WERI-Rb-1 (cell line): Measurements from ENCODE around the gene EMSY.
"Not testable (repeated sequence)": the region's sequence is repeated elsewhere in the genome, so short reads cannot be mapped to it uniquely, and the experiment has no call there.

Experiments used
- DNase-seq: peaks from one replicate; pipeline ENCODE4 v3.0.0-alpha.2; 2020
- H3K27ac ChIP-seq: fragments of 250-450 bp; sonication (Bioruptor Pico); 2 replicates; pipeline ENCODE4 v1.5.1; 2020; ENCODE audit warnings: mild to moderate bottlenecking, moderate library complexity
- H3K27me3 ChIP-seq: fragments of 250-450 bp; sonication (Bioruptor Pico); 2 replicates; pipeline ENCODE4 v1.5.1; 2021; ENCODE audit warnings: mild to moderate bottlenecking, low read depth, moderate library complexity; ENCODE audit not compliant: insufficient read depth, severe bottlenecking
- H3K36me3 ChIP-seq: fragments of 250-450 bp; sonication (Bioruptor Pico); 2 replicates; pipeline ENCODE4 v1.5.1; 2020; ENCODE audit warnings: mild to moderate bottlenecking, moderate library complexity
- H3K4me3 ChIP-seq: 2 replicates; pipeline ENCODE4 v1.5.1; 2011; ENCODE audit warnings: low read depth, mild to moderate bottlenecking, control low read depth, low read length
- H3K9me3 ChIP-seq: fragments of 250-450 bp; sonication (Bioruptor Pico); 2 replicates; pipeline ENCODE4 v1.5.1; 2021; ENCODE audit warnings: mild to moderate bottlenecking, moderate library complexity; ENCODE audit not compliant: severe bottlenecking
- TF ChIP-seq, protein P1 (sequence below): IDR thresholded peaks from 2 replicates; pipeline ENCODE4 v1.5.1; 2011; ENCODE audit warnings: low read depth, mild to moderate bottlenecking, control low read depth, inconsistent platforms, low read length

The EMSY gene

DNA sequence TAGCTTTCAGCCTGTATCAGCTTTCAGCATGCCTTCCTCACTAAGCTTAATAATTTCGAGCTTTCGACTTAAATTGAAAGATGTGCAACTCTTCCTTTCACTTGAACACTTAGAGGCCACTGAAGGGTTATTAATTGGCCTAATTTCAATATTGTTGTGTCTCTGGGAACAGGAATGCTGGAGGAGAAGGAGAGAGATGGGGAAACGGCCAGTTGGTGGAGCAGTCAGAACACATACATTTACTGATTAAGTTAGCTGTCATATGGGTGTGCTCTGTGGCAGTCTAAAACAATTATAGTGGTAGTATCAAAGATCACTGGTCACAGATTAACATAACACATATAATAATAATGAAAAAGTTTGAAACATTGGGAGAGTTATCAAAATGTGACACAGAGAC is 119.5 kb downstream of the EMSY start:
- Histone ChIP-seq H3K27me3 (no peaks in the 10 kb centered on the region), H3K36me3 (no peaks in the 10 kb centered on the region), H3K27ac (no peak overlapping the region), H3K9me3 (no peaks in the 10 kb centered on the region), H3K4me3 (no peak overlapping the region)
- TF ChIP-seq, protein P1, sequence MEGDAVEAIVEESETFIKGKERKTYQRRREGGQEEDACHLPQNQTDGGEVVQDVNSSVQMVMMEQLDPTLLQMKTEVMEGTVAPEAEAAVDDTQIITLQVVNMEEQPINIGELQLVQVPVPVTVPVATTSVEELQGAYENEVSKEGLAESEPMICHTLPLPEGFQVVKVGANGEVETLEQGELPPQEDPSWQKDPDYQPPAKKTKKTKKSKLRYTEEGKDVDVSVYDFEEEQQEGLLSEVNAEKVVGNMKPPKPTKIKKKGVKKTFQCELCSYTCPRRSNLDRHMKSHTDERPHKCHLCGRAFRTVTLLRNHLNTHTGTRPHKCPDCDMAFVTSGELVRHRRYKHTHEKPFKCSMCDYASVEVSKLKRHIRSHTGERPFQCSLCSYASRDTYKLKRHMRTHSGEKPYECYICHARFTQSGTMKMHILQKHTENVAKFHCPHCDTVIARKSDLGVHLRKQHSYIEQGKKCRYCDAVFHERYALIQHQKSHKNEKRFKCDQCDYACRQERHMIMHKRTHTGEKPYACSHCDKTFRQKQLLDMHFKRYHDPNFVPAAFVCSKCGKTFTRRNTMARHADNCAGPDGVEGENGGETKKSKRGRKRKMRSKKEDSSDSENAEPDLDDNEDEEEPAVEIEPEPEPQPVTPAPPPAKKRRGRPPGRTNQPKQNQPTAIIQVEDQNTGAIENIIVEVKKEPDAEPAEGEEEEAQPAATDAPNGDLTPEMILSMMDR: no peak
- DNase-seq: no peak

DNA sequence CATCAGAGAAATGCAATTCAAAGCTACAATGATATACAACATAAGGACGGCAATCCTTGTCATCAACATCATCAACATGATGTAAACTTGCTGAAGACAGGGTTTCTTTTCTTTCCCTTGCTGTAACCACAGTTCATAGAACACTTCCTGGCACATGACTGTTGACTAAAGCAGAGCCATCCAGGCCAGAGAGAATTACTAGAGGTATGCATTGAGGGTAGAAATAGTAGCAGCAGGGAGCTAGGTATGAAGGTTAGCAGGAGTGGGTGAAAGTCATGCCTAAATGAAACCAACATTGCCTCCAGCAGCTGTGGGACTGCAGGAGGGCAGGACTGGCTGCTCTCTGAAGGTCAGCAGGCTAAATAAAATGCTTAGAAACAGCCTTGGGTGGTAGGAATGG is 122.0 kb downstream of the EMSY start:
- TF ChIP-seq, protein P1: no peak
- H3K27ac ChIP-seq: no peak overlapping the region
- H3K4me3 ChIP-seq: no peak overlapping the region
- H3K9me3 ChIP-seq: no peaks in the 10 kb centered on the region
- H3K36me3 ChIP-seq: no peaks in the 10 kb centered on the region
- no peak for DNase-seq
- no peaks in the 10 kb centered on the region for H3K27me3 ChIP-seq

DNA sequence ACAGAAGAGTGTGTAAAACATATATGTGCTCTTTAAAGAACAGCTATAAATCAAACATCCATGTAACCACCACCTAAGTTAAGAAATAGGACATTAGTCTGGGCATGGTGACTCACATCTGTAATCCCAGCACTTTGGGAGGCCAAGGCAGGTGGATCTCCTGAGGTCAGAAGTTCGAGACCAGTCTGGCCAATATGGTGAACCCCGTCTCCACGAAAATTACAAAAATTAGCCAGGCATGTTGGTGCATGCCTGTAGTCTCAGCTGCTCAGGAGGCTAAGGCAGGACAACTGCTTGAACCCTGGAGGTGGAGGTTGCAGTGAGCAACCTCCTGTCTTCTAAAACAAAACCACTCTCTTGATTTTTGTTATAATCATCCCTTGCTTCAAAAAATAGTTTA is 122.4 kb downstream of the EMSY start:
- no peaks in the 10 kb centered on the region for H3K9me3 ChIP-seq
- no peak overlapping the region for H3K4me3 ChIP-seq
- no peak overlapping the region for H3K27ac ChIP-seq
- no peaks in the 10 kb centered on the region for H3K36me3 ChIP-seq
- TF ChIP-seq, protein P1: no peak
- no peak for DNase-seq
- H3K27me3 ChIP-seq: no peaks in the 10 kb centered on the region

DNA sequence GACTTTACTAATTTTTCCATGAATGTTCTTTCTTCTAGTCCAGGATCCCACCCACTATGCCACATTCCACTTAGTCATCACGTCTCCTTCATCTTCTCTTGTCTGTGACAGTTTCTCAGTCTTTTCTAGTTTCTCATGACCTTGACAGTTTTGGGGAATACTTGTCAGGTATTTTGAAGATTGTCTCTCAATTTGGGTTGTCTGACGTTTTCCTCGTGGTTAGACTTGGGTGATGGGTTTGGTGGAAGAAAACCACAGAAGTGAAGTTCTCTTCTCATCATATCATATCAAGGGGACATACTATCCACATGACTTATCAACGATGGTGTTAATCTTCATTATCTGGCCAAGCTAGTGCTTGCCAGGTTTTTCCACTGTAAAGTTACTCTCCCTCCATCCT is 123.3 kb downstream of the EMSY start:
- H3K27me3 ChIP-seq: no peaks in the 10 kb centered on the region
- TF ChIP-seq, protein P1: no peak
- H3K9me3 ChIP-seq: no peaks in the 10 kb centered on the region
- H3K36me3 ChIP-seq: no peaks in the 10 kb centered on the region
- H3K4me3 ChIP-seq: no peak overlapping the region
- no peak for DNase-seq
- no peak overlapping the region for H3K27ac ChIP-seq

DNA sequence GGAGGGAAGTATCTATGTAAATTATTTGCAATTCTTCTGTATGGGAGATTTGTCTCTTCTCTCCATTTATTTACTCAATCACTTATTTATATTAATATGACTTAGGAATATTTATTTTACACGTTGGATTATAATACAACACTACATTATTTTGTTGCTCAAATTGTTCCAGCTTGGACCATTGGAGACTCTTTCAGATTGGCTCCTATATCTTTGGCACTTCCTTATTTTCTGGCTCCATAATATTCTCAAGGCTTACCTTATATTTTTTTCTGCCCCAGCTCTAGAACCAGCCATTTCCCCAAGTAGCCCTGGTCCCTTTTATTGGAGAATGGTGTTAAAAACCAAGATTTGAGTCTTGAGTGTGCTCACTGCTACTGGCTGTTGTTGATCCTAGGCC is 123.8 kb downstream of the EMSY start:
- TF ChIP-seq, protein P1: no peak

DNA sequence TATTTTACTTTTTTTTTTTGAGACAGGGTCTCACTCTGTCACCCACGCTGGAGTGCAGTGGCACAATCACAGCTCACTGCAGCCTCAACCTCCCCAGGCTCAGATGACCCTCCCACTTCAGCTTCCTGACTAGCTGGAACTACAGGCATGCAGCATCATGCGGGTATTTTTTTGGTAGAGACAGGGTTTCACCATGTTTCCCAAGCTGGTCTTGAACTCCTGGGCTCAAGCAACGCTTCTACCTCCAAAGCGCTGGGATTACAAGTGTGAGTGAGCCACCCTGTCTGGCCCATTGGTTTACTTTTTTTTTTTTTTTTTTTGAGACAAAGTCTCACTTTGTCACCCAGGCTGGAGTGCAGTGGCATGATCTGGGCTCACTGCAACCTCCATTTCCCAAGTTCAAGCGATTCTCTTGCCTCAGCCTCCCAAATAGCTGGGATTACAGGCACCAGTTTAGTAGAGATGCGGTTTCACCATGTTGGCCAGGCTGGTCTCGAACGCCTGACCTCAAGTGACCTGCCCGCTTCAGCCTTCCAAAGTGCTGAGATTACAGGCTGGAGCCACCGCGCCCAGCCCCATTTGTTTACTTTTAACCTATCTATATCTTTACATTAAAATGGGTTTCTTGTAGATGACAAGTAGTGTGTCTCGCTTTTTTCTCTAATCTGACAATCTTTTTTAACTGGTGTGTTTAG is 127.5 kb downstream of the EMSY start:
- H3K4me3 ChIP-seq, H3K27ac ChIP-seq, H3K9me3 ChIP-seq, DNase-seq, H3K36me3 ChIP-seq, H3K27me3 ChIP-seq: not testable (repeated sequence)

More for the DNA sequence above, 123.8 kb downstream of the EMSY start:
- no peak overlapping the region for H3K27ac ChIP-seq
- no peak overlapping the region for H3K4me3 ChIP-seq
- H3K9me3 ChIP-seq: no peaks in the 10 kb centered on the region
- no peaks in the 10 kb centered on the region for H3K36me3 ChIP-seq
- DNase-seq: no peak
- H3K27me3 ChIP-seq: no peaks in the 10 kb centered on the region
